Activated T-helper 1 cell treated with Interleukin-2 at 50 U/mL for 16 hours (primary cell): ENCODE data around the gene FBRSL1.
"Not testable (repeated sequence)": the region's sequence is repeated elsewhere in the genome, so short reads cannot be mapped to it uniquely, and the experiment has no call there.

Experiments used
- DNase-seq: peaks from one replicate; pipeline ENCODE4 v3.0.0-alpha.2; 2020; ENCODE audit warnings: low read depth

Gene FBRSL1

GRCh38 chr12:132489602-132490266 lies at the start of gene FBRSL1:
TSS of gene FBRSL1 (plus strand) at chr12:132490151.
- DNase-seq = peak; percentile 93

- not testable (repeated sequence) for DNase-seq
These were observed 49.5 kb upstream of the FBRSL1 start for GRCh38 chr12:132440420-132440819.

- DNase-seq = no peak
These were observed 47.8 kb upstream of the FBRSL1 start for GRCh38 chr12:132441871-132442863.

GRCh38 chr12:132443091-132443490 lies 46.9 kb upstream of the FBRSL1 start:
- no peak for DNase-seq

- no peak for DNase-seq
These were observed 45.7 kb upstream of the FBRSL1 start for GRCh38 chr12:132444283-132444682.

- DNase-seq = peak; percentile 74
These were observed 44.7 kb upstream of the FBRSL1 start for GRCh38 chr12:132444957-132445883.

- peak; percentile 50 for DNase-seq
These were observed 43.9 kb upstream of the FBRSL1 start for GRCh38 chr12:132445884-132446632.

GRCh38 chr12:132446633-132447326 lies 43.2 kb upstream of the FBRSL1 start:
- no peak for DNase-seq

GRCh38 chr12:132447327-132447720 lies 42.6 kb upstream of the FBRSL1 start:
- no peak for DNase-seq

GRCh38 chr12:132447731-132448462 lies 42.1 kb upstream of the FBRSL1 start:
- no peak for DNase-seq

GRCh38 chr12:132448463-132448820 lies 41.5 kb upstream of the FBRSL1 start:
- DNase-seq = no peak

- no peak for DNase-seq
These were observed 40.2 kb upstream of the FBRSL1 start for GRCh38 chr12:132449565-132450417.

GRCh38 chr12:132450418-132451171 lies 39.4 kb upstream of the FBRSL1 start:
- no peak for DNase-seq

GRCh38 chr12:132451172-132451835 lies 38.6 kb upstream of the FBRSL1 start:
- DNase-seq = no peak

- no peak for DNase-seq
These were observed 38.1 kb upstream of the FBRSL1 start for GRCh38 chr12:132451836-132452195.

GRCh38 chr12:132452596-132453350 lies 37.2 kb upstream of the FBRSL1 start:
- no peak for DNase-seq
